GM19351 (cell line): Measurements from ENCODE around the gene LYPD4.
"Not testable (repeated sequence)": the region's sequence is repeated elsewhere in the genome, so short reads cannot be mapped to it uniquely, and the experiment has no call there.

Experiments
- ATAC-seq: cut with Tn5 transposase; IDR thresholded peaks from one replicate; pipeline ENCODE4 v1.9.1; 2021; ENCODE audit warnings: mild to moderate bottlenecking, moderate library complexity; ENCODE audit not compliant: unreplicated experiment

The LYPD4 gene

DNA sequence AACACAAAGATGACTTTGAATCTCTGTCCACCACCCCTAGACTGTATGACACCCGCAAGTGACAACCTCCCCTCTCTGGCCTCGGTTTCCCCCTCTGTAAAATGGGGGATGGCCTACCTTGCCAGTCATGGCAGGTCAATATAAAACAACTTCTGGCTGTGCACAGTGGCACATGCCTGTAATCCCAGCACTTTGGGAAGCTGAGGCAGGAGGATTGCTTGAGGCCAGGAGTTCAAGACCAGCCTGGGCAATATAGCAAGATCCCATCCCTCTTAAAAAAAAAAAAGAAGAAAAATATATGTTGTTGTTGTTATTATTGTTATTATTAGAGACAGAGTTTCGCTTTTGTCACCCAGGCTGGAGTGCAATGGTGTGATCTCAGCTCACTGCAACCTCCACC, 31.5 kb upstream of the LYPD4 start:
- ATAC-seq, result not testable (repeated sequence)

DNA sequence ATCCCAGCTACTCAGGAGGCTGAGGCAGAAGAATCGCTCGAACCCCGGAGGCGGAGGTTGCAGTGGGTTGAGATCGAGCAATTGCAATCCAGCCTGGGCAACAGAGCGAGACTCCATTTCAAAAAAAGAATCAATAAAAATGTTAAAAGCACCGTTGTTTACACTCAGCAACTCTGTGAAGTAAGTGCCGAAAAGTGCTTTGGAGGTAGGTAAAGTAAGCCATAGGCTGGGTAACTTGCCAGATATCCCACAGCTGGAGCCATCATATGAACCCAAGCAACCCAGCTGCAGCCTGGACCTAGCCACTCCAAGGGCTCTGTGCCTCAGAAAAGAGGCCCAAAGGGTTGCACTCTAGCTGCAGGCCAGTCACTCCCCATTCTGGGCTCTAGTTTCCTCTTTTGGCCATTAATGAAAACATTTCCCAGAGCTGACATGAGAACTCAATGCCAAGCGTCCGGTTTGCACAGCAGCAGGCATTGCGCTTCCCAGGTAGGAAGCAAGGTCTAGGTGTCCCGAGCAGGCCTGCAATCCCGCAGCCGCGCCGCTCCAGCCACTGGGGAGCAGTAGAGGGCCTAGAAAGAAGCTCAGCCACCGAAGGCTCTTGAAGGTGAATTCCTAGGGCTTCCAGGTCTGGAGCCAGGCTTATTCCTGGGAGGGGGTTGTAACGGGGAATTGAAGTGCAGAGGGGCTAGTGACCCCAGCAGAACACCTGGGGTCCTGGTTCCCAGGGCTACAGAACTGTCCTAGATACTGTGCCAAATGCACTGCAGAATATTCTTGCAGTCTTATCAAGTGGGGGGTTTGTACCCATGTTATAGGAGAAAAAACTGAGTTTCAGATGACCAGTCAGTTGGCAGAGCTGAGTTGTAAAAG, 28.5 kb upstream of the LYPD4 start:
- ATAC-seq, result no peak

DNA sequence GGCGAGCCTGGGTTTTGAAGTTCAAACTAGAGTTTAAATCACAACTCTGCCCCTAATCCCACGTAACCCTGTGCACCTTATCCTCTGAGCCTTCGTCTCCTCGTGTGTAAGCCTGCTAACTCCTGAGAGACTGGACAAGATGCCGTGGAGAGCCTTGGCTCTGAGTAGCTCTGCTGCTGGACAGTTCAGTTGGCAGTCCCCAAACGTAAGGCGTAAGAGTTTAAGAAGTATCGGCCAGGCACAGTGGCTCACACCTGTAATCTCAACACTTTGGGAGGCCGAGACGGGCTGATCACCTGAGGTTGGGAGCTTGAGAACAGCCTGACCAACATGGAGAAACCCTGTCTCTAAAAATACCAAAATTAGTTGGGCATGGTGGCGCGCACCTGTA, 27.9 kb upstream of the LYPD4 start:
- no peak for ATAC-seq

DNA sequence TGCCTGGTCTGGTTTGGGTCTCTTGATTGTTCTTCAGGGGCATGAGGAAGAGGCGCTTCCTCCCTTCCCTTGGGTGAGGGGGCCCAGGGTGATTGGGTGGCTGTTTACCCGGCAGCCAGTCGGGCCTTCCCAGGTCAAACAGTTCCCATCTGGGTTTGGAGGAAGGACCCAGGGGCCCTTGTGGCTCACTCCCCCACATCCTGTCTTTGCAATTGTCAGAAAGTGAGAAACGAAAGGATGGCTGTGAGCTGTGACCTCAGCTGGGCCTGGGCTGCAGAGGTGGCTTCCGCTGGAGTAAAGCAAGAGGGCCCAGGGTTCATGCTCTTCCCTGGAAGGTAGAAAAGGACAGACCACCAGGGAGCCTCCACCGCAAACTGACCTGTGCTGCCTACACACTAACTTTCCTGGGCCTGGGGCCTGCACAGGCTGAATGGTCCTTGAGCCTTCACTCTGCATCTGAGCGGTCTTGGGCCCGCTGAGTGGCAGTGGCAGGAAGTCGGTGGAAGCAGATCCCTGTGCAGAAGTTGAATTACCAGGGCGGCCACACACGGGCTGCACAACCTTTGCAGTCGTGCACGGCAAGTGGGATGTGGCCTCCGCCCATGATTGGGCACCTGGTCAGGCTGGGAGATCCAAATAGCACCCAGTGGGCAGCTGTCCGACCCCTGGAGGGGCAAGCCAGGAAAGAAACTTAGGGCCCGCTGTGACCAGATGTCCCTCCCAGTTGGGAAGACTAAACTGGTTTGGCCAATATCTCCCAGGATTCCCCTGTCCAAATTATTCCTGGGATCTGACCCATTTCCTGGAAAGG, 27.3 kb upstream of the LYPD4 start:
- peak; percentile 62 for ATAC-seq

DNA sequence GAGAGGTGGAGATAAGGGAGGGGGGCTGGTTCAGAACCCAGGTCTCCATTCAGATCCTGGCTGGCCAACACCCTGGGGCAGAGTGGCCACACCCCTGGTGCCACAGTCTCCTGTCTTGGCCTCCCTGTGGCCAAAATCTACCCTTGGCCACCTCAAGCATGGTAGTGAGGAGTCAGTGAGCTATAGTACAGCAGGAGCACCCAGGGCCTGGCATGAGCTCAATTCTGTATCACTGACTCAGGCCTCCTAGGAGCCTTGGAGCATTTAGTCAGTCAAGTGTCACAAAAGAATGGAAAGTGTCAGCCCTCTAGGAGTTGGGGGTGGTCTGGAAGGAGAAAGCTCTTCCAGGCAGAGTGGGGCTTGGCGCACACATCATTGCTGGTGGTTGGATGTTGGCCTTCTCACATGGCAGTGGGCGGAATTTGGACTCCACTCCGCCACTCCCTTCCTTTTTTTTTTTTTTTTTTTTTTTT, 26.0 kb upstream of the LYPD4 start:
- no peak for ATAC-seq

DNA sequence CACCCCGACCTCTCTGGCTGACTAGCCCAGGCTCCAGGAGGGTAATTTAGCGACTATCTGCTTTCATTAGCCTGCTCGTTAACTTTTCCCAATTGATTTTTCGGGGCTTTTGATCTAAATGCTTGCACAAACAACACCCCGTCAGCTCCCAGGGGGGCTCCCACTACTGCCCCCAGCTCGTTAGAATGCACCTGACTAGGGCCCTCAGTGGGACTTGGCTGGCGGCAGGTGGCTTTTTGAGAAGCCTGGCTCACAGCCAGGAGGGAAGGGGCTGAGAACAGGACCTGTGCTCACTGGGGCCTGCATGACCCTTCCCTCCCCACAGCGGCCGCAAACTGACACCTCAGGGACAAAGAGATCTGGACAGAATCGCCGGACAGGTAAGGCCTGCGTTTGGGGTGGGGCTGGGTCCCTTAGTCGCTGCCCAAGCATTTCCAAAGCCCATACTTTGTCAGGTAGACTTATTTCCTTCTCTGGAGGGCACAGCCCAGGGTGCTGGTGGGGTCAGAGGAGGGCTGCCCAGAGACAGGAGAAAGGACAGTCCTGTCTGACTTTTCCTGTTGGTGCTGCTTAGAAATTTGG, 25.0 kb upstream of the LYPD4 start:
- no peak for ATAC-seq

DNA sequence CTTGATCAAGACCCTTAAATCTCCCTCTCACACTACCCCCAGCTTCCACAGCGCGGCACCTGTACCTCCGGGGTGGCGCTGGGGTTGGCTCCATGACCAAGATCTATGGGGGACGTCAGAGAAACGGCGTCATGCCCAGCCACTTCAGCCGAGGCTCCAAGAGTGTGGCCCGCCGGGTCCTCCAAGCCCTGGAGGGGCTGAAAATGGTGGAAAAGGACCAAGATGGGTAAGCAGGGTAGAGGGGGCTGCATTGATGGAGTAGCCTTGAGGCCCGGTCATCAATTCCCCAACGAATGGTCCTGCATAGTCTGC, 24.5 kb upstream of the LYPD4 start:
- no peak for ATAC-seq

DNA sequence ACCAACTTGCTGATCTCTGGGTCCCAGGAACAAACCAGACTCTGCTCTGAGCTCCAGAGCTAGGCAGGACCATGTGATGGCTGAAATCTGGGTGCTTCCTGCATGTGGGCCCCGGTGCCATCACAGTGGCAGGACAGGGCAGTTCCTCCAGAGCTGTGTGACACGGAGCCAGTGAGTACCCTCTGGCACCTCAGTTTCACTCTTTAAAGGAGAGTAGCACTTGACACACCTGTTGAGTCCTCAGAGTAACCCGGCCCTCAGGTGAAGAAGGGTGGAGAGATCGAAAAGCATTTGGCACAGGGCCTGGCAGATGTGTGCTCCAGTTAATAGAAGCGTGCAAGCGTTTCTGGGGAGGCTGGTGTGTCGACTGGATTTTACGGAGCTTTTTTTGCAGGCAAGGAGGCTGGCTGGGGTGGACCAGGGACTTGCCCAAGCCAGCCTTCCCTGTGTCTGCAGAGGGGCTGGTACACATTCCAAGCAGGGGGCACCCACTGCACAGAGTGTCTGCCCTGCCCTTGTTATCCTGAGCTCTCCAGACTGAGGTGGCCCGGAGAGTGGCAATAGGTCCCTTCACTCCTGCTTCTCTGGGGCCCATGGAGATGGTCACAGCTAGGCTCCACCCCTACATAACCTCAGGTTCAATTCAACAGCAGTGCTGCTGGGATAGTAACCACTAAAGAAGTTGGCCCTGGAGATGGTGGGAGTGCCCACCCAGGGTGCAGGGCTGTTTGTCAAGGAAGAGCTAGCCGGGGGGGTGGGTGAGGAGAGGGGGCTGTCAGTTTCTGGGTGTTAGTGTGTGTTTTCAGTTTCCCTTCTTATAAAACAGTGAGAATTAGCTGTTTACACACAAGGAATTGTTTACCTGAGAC, 23.9 kb upstream of the LYPD4 start:
- ATAC-seq, result no peak

DNA sequence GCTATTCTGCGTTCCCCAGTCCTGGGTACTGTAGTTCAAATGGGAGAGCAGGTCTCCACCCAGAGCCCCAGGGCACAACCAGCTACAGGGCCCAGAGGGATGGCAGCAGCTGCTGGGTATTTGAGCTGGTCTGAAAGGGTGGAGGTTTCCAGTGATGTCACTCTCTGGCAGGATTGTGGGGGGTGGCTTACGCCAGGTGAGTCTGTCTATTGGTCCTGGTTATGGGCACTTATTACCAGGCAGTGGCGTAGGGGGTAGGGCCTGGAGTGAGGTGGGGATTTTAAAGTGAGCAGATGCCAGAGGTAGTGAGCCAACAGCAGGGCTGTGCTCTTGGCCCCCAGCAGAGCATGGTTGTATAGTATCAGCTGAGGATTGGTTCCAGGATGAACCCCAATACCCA, 21.8 kb upstream of the LYPD4 start:
- no peak for ATAC-seq

DNA sequence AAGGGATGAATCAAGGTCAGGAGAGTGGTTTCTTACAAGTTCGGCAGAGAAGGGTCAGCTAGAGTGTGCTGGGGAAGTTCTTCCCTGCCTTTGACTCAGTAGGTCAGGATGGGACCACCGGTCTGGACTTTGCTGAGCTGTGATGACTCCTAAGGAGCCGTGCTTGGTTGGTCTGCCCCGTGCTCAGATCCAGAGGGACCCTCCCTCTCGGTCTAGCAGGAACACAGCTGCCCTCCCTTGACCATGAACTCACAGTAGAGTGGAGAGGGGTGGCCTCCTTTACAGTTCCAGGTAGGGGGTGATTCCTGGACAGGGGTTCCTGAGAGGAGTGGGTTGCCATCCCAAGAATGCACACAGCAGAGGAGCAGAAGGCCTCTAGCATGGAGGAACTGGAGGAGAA, 19.9 kb upstream of the LYPD4 start:
- no peak for ATAC-seq

DNA sequence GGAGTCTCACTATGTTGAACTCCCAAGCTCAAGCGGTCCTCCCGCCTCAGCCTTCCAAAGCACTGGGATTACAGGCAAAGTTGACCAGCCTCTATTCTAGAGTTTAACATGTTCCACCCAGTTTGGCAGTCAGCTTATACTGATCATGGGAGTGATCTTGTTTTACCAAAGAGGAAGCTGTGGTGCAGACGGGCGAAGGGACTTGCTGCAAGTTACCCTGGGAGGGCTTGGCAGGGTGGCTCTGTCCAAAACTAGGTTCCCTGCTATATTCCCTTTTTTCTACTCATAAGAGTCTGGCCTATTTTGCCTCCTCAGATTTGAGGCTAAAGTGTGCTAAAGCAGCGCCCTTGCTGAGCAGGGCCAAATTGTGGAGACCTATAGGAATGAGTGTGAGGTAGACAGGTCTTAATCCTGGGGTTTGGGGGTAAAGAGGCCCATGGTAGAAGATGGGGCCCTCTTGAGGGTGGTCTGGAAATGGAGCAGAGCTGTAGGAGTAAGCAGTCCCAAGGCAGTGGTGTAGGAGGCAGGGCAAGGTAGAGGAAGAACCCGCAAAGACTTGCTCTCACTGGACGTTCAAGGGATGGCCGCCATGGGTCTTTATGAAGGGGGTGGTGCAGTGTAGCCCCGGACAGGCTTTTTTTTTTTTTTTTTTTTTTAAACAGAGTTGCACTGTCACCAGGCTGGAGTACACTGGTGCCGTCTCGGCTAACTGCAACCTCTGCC, 18.9 kb upstream of the LYPD4 start:
- no peak for ATAC-seq

DNA sequence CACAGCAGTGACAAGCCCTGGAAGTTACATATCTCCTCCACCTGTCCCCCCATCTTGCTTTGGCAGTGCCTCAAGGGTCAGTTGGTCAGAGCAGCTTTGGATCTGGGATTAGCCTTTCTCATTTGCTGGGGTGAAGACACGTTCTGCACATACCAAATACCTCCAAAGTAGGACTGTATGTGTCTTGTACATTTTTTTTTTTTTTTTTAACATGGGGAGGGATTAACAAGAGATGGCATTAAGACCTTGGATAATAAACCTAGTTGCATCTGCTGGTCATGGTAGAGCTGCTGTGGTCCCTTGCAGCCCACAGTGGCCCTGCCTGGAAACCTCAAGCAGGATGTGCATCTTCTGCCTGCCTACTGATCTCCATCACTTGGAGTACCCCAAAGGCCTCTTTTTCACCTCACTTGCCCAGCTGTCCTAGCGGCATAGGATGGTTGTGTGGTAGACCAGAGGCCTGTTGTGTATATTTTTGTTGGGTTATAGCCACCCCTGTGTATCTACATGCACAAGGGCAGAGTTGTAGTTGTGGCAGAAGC, 18.0 kb upstream of the LYPD4 start:
- no peak for ATAC-seq

DNA sequence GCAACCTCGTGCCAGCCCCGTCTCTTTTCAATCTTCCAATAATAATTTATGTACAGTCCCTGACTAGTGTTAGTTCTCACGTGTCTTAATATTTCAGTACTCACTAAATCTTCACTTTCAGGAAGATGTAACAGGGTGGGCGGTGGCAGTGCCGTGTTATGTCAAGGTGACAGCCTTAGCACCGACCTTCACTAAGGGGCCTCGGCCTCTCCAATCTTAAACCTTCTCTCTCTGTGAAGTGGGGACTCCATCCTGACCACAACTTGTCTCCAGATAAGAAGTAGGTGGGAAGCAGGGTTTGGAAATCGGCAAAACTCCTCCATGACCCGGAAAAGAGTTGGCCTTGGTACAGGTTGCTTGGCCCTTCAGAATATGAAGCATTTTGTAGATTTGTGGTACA, 17.4 kb upstream of the LYPD4 start:
- no peak for ATAC-seq

DNA sequence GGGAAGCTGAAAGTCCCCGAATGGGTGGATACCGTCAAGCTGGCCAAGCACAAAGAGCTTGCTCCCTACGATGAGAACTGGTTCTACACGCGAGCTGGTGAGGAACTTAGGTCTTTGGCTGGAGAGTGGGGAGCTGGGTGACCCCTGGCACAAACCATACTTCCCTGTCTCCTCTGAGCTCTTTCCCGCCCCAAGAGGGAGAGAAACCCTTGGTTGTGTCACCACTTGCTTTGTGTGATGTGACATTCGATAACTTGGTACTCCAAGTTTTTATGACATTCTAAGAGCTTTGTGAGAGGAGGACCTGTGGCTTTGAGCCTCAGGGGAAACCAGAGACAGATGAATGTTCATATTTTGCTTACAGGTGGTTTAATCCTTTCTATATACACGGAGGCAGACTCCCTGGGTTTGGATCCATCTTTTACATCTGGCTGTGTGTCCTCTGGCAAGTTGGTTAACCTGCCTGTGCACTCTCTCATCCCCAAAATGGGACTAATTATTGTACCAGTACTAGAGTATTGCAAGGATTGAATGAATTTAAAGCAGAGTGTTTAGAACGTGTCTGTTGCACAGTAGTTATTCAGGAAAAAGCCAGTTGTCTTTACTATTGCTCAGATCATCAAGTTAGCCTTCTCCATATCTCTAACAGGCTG, 16.8 kb upstream of the LYPD4 start:
- ATAC-seq, result no peak

DNA sequence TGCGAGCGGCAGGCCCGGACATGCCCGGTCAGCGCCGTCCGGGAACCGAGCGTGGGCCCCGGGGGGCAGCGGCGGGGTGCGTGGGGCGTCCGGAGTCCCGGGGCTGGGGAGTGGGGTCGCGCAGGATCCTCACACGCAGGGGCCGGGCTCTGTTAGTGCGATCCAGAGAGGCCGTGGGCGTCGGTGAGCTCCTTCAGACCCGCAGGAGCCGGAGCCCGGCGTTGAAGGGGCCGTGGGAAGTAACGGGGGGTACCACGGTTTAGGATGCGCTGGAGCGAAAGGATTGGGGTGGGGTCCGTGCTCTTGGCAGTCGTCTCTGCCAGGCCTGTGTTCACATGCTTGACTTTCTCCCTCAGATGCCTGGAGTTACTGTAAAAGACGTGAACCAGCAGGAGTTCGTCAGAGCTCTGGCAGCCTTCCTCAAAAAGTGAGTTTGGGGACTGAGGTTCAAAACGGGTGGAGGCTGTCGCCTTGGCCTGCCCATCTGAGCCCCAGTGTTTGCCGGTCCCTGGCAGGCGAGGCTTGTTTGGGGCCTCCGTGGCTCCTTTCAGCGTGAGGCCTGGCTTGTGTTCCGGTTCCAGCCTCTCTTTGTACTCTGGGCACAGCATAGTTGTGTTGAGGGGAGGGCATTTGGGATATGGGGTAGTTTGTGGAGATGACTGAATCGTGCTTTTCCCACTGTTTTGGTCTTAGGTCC, 16.1 kb upstream of the LYPD4 start:
- ATAC-seq, result peak; percentile 33

DNA sequence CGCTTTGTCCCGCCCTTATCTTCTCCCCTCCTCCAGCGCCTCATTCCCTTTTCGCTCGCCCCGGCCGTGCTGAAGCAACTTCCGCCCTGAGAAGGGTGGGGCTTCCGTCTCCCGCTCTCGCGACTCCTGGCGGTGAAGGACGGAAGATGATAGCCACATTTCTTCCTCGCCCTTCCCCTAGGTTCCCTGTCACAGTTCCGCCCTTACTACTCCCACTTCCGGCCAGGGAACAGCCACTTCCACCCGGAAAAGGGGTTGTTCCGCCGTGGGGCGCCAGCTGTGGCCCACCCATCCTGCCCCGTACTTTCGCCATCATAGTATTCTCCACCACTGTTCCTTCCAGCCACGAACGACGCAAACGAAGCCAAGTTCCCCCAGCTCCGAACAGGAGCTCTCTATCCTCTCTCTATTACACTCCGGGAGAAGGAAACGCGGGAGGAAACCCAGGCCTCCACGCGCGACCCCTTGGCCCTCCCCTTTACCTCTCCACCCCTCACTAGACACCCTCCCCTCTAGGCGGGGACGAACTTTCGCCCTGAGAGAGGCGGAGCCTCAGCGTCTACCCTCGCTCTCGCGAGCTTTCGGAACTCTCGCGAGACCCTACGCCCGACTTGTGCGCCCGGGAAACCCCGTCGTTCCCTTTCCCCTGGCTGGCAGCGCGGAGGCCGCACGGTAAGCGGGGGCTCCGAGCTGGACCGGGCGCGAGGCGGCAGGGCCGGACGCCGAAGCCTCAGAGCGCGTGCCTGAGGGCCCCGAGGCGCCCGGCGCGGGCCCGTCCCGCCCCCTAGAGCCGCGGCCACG, 15.3 kb upstream of the LYPD4 start, which contains the start of gene RPS19:
Gene RPS19, plus strand, starts transcription at position 638 of the 801 bp plus-strand sequence. CDS start 520 bp downstream, outside the sequence.
- ATAC-seq, result peak; percentile 70

DNA sequence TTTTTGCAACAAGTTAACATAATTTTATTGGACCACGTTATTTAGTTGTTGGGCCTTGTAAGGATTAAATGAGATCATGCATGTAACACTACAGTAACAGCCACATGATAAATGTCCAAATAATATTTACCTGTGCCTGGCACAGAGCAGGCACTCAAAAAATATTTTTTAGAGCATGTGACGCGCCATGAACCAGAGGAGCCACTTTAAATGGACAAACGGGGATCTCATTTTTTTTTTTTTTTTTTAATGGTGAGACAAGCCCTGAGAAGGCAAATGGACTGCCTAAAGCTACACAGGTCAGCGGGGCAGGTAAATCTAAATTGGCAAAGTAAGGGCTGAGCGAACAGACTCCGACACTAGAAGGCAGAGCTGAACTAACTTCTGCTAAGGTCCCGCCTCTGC, 14.7 kb upstream of the LYPD4 start:
- ATAC-seq, result no peak

DNA sequence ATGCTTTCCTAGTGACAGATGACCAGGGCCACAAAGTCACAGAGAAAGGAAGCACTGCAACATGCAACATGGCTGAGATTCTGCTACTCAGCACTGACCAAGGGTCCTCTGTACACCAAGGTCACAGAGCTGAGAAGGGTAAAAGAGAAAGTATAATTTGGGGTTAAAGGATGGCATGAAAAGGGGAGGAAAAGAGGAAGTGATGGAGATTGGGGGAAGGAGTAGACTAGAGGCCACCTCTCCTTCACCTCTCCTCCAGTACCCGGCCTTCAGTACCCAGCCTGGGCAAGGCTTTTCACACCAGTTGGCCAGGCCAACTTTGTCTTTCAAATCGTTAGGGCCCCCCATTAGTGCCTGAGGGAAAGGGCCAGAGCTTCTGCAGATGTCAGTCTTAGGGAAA, 9.3 kb upstream of the LYPD4 start:
- ATAC-seq, result no peak
